Measurements from ENCODE around the gene GPC6. TPM values are rescaled to one million over a fixed set of nuclear protein-coding genes. Genes with fewer than 3 reads are reported as not detected.

The GPC6 gene
- total RNA-seq, 1 donor from 2014 or later = 50.3 TPM

DNA sequence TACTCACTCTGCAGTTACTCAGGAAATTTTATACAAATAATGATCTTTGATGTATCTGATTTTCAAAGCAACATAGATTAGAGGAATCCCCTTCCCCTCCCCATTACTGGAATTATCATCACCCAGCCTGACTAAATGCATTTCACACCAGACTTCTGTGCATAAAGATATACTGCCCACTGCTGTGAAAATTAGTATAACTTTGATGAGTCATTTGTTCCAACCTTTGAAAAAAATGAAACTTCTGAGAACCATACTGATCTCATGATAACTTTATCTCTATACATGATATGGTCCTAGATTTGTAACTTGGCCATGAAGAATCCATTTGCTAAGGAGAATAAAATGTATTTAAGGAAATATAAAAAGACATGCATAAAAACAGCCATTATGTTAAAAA, 63.9 kb downstream of the GPC6 start:
- no peak overlapping the region for H3K4me3 Mint-ChIP-seq (ENCODE audit: low read depth)
- TF ChIP-seq, protein P1, sequence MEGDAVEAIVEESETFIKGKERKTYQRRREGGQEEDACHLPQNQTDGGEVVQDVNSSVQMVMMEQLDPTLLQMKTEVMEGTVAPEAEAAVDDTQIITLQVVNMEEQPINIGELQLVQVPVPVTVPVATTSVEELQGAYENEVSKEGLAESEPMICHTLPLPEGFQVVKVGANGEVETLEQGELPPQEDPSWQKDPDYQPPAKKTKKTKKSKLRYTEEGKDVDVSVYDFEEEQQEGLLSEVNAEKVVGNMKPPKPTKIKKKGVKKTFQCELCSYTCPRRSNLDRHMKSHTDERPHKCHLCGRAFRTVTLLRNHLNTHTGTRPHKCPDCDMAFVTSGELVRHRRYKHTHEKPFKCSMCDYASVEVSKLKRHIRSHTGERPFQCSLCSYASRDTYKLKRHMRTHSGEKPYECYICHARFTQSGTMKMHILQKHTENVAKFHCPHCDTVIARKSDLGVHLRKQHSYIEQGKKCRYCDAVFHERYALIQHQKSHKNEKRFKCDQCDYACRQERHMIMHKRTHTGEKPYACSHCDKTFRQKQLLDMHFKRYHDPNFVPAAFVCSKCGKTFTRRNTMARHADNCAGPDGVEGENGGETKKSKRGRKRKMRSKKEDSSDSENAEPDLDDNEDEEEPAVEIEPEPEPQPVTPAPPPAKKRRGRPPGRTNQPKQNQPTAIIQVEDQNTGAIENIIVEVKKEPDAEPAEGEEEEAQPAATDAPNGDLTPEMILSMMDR (IDR thresholded peaks at IDR 0.05; ENCODE audit: unreplicated experiment) = no peak

DNA sequence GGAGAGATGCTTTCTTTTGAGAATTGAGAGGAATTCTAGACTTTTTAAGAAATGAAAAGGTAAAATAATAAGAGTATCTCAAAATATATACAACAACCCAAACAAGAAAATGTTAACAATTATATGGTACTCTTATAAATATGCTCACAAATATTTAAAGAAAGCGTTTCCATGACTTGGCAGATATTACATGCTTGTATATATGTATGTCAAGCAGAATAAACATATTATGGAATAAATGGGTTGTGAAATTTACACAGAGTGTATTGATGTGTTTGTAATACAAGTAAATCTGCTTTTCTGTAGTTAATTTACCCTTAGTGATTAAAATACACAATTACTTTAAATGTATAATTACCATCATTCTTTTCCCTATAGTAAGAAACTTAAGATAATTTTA, 65.8 kb downstream of the GPC6 start:
- TF ChIP-seq, protein P1 (IDR thresholded peaks at IDR 0.05; ENCODE audit: unreplicated experiment) = no peak
- Mint-ChIP-seq H3K36me3 (ENCODE audit: insufficient read depth) (no peaks in the 10 kb centered on the region), H3K27me3 (no peaks in the 10 kb centered on the region), H3K4me1 (ENCODE audit: low read depth) (peaks cover 13% of the 10 kb centered on the region), H3K9me3 (ENCODE audit: low read depth) (no peaks in the 10 kb centered on the region), H3K4me3 (ENCODE audit: low read depth) (no peak overlapping the region), H3K27ac (no peak overlapping the region)
- DNase-seq (ENCODE audit: low spot score, unreplicated experiment) = no peak

More for the DNA sequence above, 63.9 kb downstream of the GPC6 start:
- DNase-seq (ENCODE audit: low spot score, unreplicated experiment) = no peak
- no peaks in the 10 kb centered on the region for H3K36me3 Mint-ChIP-seq (ENCODE audit: insufficient read depth)
- no peaks in the 10 kb centered on the region for H3K9me3 Mint-ChIP-seq (ENCODE audit: low read depth)
- no peak overlapping the region for H3K27ac Mint-ChIP-seq
- no peaks in the 10 kb centered on the region for H3K27me3 Mint-ChIP-seq
- H3K4me1 Mint-ChIP-seq (ENCODE audit: low read depth) = peaks cover 15% of the 10 kb centered on the region

DNA sequence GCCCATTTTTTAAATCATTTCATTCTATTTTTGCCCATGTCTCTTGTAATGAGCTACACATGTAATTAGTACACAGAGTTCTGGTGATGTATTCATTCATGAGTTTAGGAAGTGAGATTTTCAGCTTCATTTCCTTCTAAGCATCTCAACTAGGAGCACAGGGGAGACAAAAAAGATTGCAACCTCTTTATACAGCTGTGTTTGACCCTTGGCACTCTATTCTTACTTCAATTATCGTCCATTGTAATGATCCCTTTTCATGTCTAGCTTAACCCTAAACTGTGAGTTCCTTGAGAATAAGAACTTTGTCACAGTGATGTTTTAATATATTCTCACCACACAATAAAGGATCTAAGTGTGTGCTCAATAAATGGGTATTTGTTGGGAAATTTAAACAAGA, 67.1 kb downstream of the GPC6 start:
- H3K27ac Mint-ChIP-seq = no peak overlapping the region
- no peaks in the 10 kb centered on the region for H3K27me3 Mint-ChIP-seq
- peaks cover 1% of the 10 kb centered on the region for H3K36me3 Mint-ChIP-seq (ENCODE audit: insufficient read depth)
- no peak for DNase-seq (ENCODE audit: low spot score, unreplicated experiment)
- H3K4me3 Mint-ChIP-seq (ENCODE audit: low read depth) = no peak overlapping the region
- H3K9me3 Mint-ChIP-seq (ENCODE audit: low read depth) = no peaks in the 10 kb centered on the region
- H3K4me1 Mint-ChIP-seq (ENCODE audit: low read depth) = peaks cover 13% of the 10 kb centered on the region
- TF ChIP-seq, protein P1 (IDR thresholded peaks at IDR 0.05; ENCODE audit: unreplicated experiment) = no peak

DNA sequence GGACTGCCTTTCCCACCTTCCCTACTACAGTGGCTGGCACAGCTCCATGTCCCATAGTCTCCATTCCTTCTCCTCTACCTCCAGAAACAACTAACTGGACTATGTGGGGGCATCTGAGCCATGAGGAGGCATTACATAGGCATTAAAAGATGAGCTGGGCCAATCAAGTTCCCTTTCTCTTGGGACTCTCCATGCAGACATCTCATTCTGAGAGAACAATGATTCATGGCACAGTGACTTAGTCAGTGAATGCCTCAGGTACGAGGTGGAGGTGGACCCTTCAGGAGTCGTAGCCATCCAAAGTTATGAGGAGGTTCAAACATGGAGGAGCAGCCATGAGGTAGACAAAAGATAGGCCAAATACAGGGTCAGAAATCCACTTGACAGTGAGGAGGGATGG, 70.0 kb downstream of the GPC6 start:
- Mint-ChIP-seq H3K27me3 (no peaks in the 10 kb centered on the region), H3K9me3 (ENCODE audit: low read depth) (no peaks in the 10 kb centered on the region), H3K36me3 (ENCODE audit: insufficient read depth) (peaks cover 1% of the 10 kb centered on the region), H3K27ac (no peak overlapping the region), H3K4me3 (ENCODE audit: low read depth) (no peak overlapping the region), H3K4me1 (ENCODE audit: low read depth) (peaks cover 4% of the 10 kb centered on the region)
- no peak for DNase-seq (ENCODE audit: low spot score, unreplicated experiment)
- TF ChIP-seq, protein P1 (IDR thresholded peaks at IDR 0.05; ENCODE audit: unreplicated experiment) = no peak

DNA sequence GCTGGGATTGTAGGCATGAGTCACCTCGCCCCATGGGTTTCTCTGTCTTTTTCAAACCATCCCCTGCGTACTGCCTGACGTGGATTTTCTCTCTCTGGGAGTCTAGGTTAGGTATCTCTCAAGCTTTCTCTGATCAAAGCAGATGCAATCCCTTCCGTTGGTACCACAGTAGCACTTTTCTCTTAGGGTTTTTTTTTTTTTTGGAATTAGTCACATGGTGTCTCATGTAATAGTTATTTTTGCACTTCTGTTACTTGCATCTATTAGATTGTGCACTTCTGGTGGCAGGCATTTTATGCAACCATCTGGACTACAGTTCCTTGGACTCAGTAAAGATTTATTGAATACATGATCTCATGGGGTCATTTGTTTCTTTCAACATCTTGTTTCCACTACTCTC, 72.1 kb downstream of the GPC6 start:
- Mint-ChIP-seq H3K4me1 (ENCODE audit: low read depth) (no peaks in the 10 kb centered on the region), H3K36me3 (ENCODE audit: insufficient read depth) (peaks cover 1% of the 10 kb centered on the region), H3K27me3 (no peaks in the 10 kb centered on the region), H3K4me3 (ENCODE audit: low read depth) (no peak overlapping the region), H3K9me3 (ENCODE audit: low read depth) (no peaks in the 10 kb centered on the region), H3K27ac (no peak overlapping the region)
- TF ChIP-seq, protein P1 (IDR thresholded peaks at IDR 0.05; ENCODE audit: unreplicated experiment) = no peak
- no peak for DNase-seq (ENCODE audit: low spot score, unreplicated experiment)

Measured in progenitor cell of endocrine pancreas (in vitro differentiated cells).